GM10266 (cell line): ENCODE data around the gene CDCA8.

Experiments
- DNase-seq: peaks from one replicate; pipeline ENCODE4 v3.0.0; 2012; ENCODE audit errors: extremely low spot score
- TF ChIP-seq, protein P1 (sequence below): IDR thresholded peaks from 2 replicates; pipeline ENCODE4 v1.5.1; 2012; ENCODE audit warnings: mild to moderate bottlenecking, low read depth; ENCODE audit not compliant: control insufficient read depth, insufficient read depth; ENCODE audit errors: missing control alignments

CDCA8 gene

DNA sequence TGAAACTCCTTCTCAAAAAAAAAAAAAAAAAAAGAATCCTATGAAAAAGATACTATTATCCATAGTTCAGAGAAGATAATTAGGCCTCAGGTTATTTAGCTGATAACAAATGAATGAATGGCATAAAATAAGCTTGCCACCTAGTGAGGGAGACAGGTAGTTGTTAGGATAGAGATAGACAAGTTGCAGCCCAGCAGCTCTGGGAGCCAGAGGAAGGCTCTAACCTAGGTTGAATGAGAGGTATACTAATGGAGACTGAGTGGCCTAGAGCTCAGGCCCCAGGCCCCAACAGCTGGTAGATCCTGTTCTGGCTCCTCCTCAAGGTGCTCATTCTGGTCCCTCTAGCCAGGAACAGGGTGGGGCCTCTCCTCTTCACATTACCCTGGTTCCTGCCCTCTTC is 37.0 kb upstream of the CDCA8 start:
- TF ChIP-seq, protein P1, sequence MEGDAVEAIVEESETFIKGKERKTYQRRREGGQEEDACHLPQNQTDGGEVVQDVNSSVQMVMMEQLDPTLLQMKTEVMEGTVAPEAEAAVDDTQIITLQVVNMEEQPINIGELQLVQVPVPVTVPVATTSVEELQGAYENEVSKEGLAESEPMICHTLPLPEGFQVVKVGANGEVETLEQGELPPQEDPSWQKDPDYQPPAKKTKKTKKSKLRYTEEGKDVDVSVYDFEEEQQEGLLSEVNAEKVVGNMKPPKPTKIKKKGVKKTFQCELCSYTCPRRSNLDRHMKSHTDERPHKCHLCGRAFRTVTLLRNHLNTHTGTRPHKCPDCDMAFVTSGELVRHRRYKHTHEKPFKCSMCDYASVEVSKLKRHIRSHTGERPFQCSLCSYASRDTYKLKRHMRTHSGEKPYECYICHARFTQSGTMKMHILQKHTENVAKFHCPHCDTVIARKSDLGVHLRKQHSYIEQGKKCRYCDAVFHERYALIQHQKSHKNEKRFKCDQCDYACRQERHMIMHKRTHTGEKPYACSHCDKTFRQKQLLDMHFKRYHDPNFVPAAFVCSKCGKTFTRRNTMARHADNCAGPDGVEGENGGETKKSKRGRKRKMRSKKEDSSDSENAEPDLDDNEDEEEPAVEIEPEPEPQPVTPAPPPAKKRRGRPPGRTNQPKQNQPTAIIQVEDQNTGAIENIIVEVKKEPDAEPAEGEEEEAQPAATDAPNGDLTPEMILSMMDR = no peak
- DNase-seq = no peak

DNA sequence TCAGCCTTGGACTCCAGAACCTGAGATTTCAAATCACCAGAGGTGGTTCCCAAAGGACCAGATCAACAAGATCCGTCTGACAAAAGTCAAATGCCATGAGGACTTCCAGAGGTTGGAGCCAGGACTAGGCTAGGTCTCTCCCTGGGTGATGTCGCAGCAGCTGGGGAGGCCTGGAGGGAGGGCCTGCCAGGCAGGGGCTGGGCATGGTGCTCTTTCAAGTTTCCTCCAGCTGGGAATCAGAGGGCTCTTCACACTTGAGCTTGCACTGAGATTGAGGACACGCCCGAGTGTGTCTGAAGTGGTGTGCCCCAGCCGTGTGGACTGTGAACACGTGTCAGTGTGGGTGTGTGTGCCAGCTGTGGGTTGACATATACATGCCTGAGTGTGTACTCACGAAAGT is 36.3 kb upstream of the CDCA8 start:
- DNase-seq = no peak

DNA sequence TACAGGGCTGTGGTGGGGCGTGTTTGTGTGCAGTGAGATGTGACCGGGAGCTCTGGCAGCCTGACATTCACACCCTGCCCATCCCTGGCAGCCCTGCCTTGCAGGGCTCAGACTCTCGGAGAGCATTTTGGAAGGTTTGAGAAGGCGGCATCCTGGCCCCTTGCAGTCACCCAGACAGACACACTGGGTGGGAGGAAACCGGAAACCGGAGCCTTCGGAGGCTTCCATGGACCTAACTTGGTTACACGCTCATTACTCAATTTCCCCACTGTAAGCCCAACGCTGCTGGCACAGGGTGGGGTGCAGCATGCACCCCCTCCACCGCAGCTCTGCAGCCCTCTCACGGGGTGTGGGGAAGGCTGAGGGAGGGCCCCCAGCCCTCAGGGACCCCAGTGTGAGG is 35.4 kb upstream of the CDCA8 start:
- no peak for DNase-seq
- TF ChIP-seq, protein P1 = no peak

More for the DNA sequence above, 36.3 kb upstream of the CDCA8 start:
- TF ChIP-seq, protein P1 = no peak

DNA sequence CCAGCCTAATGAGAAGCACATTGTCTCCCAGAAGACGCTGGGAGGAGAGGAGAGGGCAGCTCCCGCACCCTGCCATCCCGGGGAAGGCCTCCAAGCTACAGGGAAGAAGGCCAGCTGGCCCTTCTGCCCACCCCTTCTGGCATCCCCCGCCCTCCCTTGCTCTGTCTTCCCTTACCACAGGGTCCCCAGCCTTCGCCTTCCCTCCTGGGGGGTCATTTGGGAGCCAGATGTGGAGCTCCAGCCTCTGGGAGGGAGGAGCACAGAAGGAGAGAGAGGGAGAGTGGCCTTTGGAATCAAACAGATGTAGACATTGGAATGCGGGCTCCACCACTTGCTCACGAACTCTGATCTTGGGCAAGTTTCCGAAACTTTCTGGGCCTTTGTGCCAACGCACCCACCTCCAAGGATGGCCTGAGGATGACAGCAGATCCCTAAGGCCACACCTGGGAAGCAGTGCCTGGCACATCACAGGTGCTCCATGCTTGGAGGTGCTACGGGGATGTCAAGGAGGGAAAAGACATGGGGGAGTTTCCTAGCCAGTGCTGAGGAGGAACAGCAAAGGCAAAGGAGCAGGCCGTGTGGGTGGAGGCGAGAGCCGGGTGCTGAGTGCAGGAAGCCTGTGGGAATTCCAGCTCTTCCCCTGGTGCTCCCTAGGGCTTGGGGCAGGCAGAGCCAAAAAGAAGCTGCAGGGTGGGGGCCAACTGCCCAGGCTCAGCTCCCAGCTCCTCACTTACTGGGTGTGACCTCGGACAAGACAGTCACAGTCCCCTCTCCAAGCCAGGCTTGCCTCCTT is 34.5 kb upstream of the CDCA8 start:
- DNase-seq = no peak
- TF ChIP-seq, protein P1 = no peak

DNA sequence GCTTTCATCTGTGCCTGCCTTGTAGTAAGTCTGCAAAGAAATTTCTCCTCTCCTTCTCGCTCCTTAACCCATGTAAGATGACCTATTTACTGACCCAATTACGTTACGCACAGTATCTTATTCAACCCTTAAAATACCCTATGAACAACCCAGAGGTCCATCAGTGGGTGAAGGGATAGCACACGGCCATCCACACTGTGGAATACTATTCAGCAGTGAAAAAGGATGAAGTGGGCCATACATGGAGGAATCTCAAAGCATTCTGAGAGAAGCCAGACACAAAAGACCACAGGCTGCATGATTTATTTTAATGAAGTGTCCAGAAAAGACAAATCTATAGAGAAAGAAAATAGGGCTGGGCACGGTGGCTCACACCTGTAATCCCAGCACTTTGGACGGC is 33.8 kb upstream of the CDCA8 start:
- DNase-seq = no peak
- TF ChIP-seq, protein P1 = no peak

DNA sequence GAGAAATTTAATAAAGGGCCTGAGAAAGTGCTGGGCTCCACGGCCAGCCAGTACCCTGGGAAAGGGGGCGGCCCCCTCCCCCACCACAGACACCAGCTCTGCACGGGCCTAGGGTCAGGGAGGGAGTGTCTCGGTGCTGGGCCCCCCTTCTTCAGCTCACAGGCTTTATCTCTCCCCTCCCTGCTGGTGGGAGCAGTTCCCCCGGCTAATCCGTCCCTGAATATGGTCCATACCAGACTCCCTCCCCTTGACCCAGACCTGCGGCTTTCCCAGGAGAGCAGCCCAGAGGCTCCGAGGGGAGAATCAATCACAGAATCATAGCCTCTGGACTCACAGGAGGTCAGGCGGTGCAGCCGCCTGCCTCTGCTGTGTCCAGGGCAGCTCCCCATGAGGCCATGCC is 31.7 kb upstream of the CDCA8 start:
- no peak for DNase-seq
- TF ChIP-seq, protein P1 = no peak

DNA sequence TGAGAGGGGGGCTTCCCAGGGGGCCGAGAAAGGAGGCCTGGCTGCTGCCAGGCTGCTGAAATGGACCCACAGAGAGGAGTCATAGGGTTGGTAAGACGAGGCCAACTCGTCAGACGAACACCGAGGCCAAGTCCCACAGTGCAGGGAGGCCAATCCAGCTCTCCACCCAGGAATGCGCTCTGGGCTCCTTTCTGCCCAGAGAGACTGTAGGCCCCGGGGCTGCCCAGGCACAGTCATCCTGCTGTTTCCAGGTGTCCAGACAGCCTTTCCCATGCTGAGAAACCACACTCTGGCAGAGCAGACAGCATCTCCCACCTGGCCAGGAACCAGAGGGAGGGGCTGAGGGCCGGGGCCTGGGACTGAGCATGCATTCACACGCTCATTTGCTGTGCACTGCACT is 30.9 kb upstream of the CDCA8 start:
- DNase-seq = no peak
- TF ChIP-seq, protein P1 = no peak
